Adipocyte (in vitro differentiated cells): ENCODE measurements around the gene SEL1L.

Source experiments
- DNase-seq: peaks from one replicate; pipeline ENCODE4 v3.0.0-alpha.2; 2015; ENCODE audit warnings: low read depth
- H3K27me3 ChIP-seq: replicated peaks from 2 replicates; pipeline ENCODE4 v1.7.0; 2013; ENCODE audit warnings: mild to moderate bottlenecking, low read length, moderate library complexity; ENCODE audit not compliant: control insufficient read depth, insufficient read depth
- H3K36me3 ChIP-seq: 2 replicates; pipeline ENCODE4 v1.7.0; 2013; ENCODE audit warnings: low read length, mild to moderate bottlenecking, moderate library complexity; ENCODE audit not compliant: control insufficient read depth, insufficient read depth, severe bottlenecking
- H3K4me1 ChIP-seq: 2 replicates; pipeline ENCODE4 v1.7.0; 2013; ENCODE audit warnings: mild to moderate bottlenecking, low read length, moderate library complexity; ENCODE audit not compliant: control insufficient read depth, insufficient read depth
- H3K4me3 ChIP-seq: 2 replicates; pipeline ENCODE4 v1.7.0; 2013; ENCODE audit warnings: mild to moderate bottlenecking, low read length, moderate library complexity
- H3K9ac ChIP-seq: 2 replicates; pipeline ENCODE4 v1.7.0; 2013; ENCODE audit warnings: mild to moderate bottlenecking, low read length, moderate library complexity
- H3K9me3 ChIP-seq: 2 replicates; pipeline ENCODE4 v1.7.0; 2013; ENCODE audit warnings: mild to moderate bottlenecking, low read length, moderate library complexity; ENCODE audit not compliant: control insufficient read depth

Gene SEL1L

GRCh38 chr14:81533536-81534343, at the start of gene SEL1L:
Gene SEL1L, minus strand, starts transcription at chr14:81533853. Its CDS starts 109 bp downstream, at chr14:81533744.
- DNase-seq: peak; percentile 100
- H3K9me3 ChIP-seq: no peaks in the 10 kb centered on the region
- peak within 1 kb of the TSS; percentile 95 for H3K9ac ChIP-seq
- peak within 1 kb of the TSS; percentile 98 for H3K4me3 ChIP-seq
- H3K36me3 ChIP-seq: no peaks in the 10 kb centered on the region
- H3K27me3 ChIP-seq: no peaks in the 10 kb centered on the region
- peaks cover 45% of the 10 kb centered on the region for H3K4me1 ChIP-seq

- DNase-seq: peak; percentile 4
- H3K9me3 ChIP-seq: no peaks in the 10 kb centered on the region
Observed at GRCh38 chr14:81582420-81582819, 48.8 kb upstream of the SEL1L start.

DNA sequence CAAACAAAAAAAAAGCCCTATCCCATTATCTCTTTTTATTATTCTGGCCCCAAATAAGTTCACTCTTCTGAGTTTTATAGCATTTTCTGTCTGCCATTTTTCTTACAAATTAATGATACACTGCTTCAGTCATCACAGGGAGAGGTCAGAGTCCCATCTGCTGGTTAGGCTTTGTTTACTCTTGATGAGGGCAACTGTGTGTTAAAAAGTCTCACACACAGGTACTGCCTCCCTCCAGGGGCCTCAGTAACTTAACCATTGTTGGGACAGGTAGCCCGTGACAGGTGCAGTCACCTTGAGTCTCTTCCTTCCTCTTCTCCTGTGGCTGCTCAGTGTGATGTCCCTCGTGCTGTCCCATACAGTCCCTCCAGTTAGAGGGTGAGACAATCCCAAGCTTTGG, 45.5 kb upstream of the SEL1L start:
- Histone ChIP-seq H3K4me3 (no peak overlapping the region), H3K9ac (no peak overlapping the region), H3K4me1 (no peaks in the 10 kb centered on the region), H3K36me3 (no peaks in the 10 kb centered on the region), H3K9me3 (no peaks in the 10 kb centered on the region), H3K27me3 (peaks cover 16% of the 10 kb centered on the region)
- DNase-seq: no peak

More at GRCh38 chr14:81582420-81582819, 48.8 kb upstream of the SEL1L start:
- Histone ChIP-seq H3K4me1 (no peaks in the 10 kb centered on the region), H3K36me3 (no peaks in the 10 kb centered on the region), H3K4me3 (no peak overlapping the region), H3K27me3 (no peaks in the 10 kb centered on the region), H3K9ac (no peak overlapping the region)

DNA sequence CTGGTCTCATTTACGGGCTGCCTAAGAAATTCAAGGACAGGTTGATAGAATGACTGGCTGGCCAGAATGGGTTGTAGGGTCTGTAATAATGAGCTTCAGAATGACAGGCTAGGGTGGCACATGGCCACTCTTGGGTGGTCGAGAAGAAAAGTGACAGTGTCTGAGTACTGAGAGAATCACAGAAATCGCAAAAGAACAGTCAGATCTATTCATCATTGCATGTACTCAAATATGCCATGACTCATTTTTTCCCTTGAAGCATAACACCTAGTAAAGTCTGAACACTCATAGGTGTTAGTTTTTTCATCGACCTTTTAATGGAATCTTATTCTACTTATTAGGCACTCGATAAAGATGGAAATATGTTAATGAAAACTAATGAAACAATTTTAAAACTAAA, 37.8 kb upstream of the SEL1L start:
- H3K4me1 ChIP-seq: no peaks in the 10 kb centered on the region

GRCh38 chr14:81567302-81567701, 33.6 kb upstream of the SEL1L start:
- H3K9ac ChIP-seq: no peak overlapping the region
- no peak for DNase-seq
- H3K9me3 ChIP-seq: no peaks in the 10 kb centered on the region
- H3K4me1 ChIP-seq: no peaks in the 10 kb centered on the region
- no peak overlapping the region for H3K4me3 ChIP-seq
- peaks cover 9% of the 10 kb centered on the region for H3K27me3 ChIP-seq
- no peaks in the 10 kb centered on the region for H3K36me3 ChIP-seq

More for the DNA sequence above, 37.8 kb upstream of the SEL1L start:
- Histone ChIP-seq H3K9me3 (no peaks in the 10 kb centered on the region), H3K36me3 (no peaks in the 10 kb centered on the region), H3K9ac (no peak overlapping the region), H3K27me3 (peaks cover 20% of the 10 kb centered on the region), H3K4me3 (no peak overlapping the region)
- DNase-seq: no peak

GRCh38 chr14:81565441-81566290, 32.0 kb upstream of the SEL1L start:
- Histone ChIP-seq H3K27me3 (peaks cover 4% of the 10 kb centered on the region), H3K36me3 (no peaks in the 10 kb centered on the region), H3K9me3 (no peaks in the 10 kb centered on the region), H3K4me3 (no peak overlapping the region), H3K4me1 (no peaks in the 10 kb centered on the region), H3K9ac (no peak overlapping the region)
- peak; percentile 54 for DNase-seq

- Histone ChIP-seq H3K9me3 (no peaks in the 10 kb centered on the region), H3K36me3 (no peaks in the 10 kb centered on the region), H3K4me3 (no peak overlapping the region), H3K27me3 (no peaks in the 10 kb centered on the region), H3K9ac (no peak overlapping the region), H3K4me1 (no peaks in the 10 kb centered on the region)
- no peak for DNase-seq
Observed at GRCh38 chr14:81562818-81563217, 29.2 kb upstream of the SEL1L start.

GRCh38 chr14:81561084-81561775, 27.6 kb upstream of the SEL1L start:
- H3K4me1 ChIP-seq: peaks cover 3% of the 10 kb centered on the region
- no peaks in the 10 kb centered on the region for H3K27me3 ChIP-seq
- DNase-seq: no peak
- no peaks in the 10 kb centered on the region for H3K36me3 ChIP-seq
- no peak overlapping the region for H3K9ac ChIP-seq
- no peaks in the 10 kb centered on the region for H3K9me3 ChIP-seq
- H3K4me3 ChIP-seq: no peak overlapping the region

DNA sequence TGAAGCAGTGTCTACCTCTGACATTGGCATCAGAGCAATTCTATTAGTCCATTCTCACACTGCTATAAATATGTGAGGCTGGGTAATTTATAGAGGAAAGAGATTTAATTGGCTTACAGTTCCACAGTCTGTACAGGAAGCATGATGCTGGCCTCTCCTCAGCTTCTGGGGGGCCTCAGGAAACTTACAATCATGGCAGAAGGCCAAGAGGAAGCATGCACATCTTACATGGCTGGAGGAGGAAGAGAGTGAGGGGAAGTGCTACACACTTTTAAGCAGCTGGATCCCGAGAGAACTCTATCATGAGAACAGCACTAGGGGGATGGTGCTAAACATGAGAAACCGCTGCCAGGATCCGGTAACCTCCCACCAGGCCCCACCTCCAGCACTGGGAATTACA, 25.7 kb upstream of the SEL1L start:
- no peak for DNase-seq
- Histone ChIP-seq H3K9ac (no peak overlapping the region), H3K4me1 (peaks cover 3% of the 10 kb centered on the region), H3K36me3 (no peaks in the 10 kb centered on the region), H3K27me3 (no peaks in the 10 kb centered on the region), H3K4me3 (no peak overlapping the region), H3K9me3 (no peaks in the 10 kb centered on the region)

GRCh38 chr14:81557146-81557545, 23.5 kb upstream of the SEL1L start:
- Histone ChIP-seq H3K4me3 (no peak overlapping the region), H3K9me3 (no peaks in the 10 kb centered on the region), H3K4me1 (peaks cover 3% of the 10 kb centered on the region), H3K9ac (no peak overlapping the region), H3K27me3 (no peaks in the 10 kb centered on the region), H3K36me3 (no peaks in the 10 kb centered on the region)
- no peak for DNase-seq

GRCh38 chr14:81555684-81556083, 22.0 kb upstream of the SEL1L start:
- Histone ChIP-seq H3K4me1 (peaks cover 3% of the 10 kb centered on the region), H3K36me3 (no peaks in the 10 kb centered on the region), H3K9ac (no peak overlapping the region), H3K9me3 (no peaks in the 10 kb centered on the region), H3K27me3 (no peaks in the 10 kb centered on the region), H3K4me3 (no peak overlapping the region)
- DNase-seq: no peak
